GM19328 (cell line): ENCODE data around the gene CCDC149.

ENCODE experiments used
- ATAC-seq: cut with Tn5 transposase; IDR thresholded peaks from one replicate; pipeline ENCODE4 v1.9.1; 2021; ENCODE audit warnings: mild to moderate bottlenecking, moderate library complexity; ENCODE audit not compliant: unreplicated experiment

CCDC149 gene

GRCh38 chr4:24845132-24845531, 67.7 kb downstream of the CCDC149 start:
- no peak for ATAC-seq

- no peak for ATAC-seq
These were observed 69.7 kb downstream of the CCDC149 start for GRCh38 chr4:24843096-24843495.

- ATAC-seq: no peak
These were observed 70.5 kb downstream of the CCDC149 start for GRCh38 chr4:24842356-24842755.

DNA sequence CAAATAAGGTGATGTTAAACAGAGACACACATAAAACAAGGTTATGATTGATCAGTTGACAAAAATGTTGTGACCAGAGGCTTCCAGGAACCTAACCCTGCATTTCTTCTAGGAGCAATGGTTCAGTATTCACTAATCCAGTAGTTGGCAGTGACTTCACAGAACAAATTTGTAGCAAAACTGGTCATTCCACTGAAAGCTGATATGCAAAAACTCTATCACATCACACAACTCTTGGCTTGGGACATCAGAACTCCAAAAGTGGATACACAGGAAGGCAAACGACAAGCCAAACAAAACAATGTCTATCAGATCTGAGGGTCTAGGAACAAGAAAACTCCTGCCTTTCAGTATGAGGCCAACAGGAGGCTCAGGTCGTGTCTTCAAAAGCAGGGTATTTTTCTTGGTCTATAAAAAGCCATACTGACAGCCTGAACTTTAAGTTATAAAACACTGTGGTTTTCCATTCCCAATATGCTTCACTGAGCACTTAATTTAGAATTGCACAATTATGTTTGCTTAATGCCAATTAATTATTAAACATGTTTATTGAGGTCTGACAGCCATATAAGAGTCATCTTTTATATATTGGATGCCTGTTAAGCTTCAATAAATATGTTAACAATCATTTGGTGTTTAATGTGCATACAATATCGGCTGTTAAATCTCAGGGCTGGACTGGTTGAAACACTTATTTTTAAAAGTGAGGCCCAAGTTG, 71.9 kb downstream of the CCDC149 start:
- no peak for ATAC-seq

GRCh38 chr4:24840362-24840761, 72.5 kb downstream of the CCDC149 start:
- ATAC-seq: no peak

DNA sequence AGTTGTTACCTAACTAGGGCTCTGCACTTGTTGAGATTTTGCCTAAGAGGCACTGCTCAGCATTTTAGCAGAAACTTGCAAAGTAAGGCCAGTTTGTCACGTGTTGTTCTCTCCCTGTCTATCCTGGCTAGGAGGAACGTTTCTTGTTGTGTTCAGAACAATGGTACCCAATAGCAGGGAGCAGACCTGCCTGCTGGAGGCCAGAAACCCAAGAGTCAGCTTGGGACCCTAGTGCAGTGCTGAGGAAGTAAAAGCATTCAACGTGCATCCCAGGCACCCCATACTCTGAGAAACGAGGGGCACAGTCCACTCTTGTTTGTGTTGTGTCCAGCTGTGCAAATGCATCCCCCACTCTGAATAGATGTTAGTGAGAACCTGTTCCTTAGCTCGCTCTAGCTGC, 75.1 kb downstream of the CCDC149 start:
- no peak for ATAC-seq

DNA sequence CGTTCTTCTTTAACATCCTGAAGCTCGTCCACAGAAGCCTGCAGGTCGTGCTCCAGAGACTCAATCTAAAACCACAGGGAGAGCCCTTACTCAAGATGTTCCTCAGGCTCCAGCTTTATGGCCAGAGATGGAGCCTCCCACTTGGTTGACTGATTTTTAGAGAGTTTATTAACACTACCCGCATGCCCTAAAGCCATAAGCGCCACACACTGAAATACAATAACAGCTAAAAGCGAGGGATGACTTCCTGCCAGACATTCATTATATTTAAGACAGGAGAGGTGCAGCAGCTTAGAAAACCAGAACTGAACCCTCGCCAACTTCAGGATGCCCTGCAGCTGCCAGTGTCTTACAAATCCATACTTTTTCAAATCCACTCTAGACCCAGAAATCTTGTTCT, 75.5 kb downstream of the CCDC149 start:
- ATAC-seq: no peak

DNA sequence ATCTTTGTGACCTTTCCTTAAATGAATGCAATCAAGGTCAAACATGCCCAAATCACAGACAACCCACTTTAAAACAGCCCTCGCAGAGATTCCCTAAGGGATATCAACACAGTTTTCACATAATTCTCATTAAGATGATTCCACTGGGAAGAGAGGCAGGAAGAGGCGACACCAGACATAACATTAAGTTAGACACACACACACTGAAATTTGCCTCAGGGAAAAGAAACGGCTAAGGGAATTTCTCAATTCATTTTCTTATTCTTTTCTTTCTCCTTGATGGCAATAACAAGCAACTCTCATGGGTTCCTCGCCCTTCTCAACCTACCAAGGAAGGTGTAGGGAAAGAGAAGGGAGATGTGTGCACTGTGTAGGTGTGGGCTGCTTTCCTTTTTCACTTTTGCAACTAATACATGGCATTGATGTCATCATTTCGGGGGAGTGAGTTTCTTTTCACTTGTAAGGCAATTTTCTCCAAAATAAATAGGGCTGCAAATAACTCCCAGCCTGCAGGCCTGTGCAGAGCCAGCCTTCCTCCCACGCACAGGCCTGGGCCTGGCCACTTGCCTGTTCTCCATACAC, 76.1 kb downstream of the CCDC149 start:
- no peak for ATAC-seq

- no peak for ATAC-seq
These were observed 77.1 kb downstream of the CCDC149 start for GRCh38 chr4:24835696-24836095.

DNA sequence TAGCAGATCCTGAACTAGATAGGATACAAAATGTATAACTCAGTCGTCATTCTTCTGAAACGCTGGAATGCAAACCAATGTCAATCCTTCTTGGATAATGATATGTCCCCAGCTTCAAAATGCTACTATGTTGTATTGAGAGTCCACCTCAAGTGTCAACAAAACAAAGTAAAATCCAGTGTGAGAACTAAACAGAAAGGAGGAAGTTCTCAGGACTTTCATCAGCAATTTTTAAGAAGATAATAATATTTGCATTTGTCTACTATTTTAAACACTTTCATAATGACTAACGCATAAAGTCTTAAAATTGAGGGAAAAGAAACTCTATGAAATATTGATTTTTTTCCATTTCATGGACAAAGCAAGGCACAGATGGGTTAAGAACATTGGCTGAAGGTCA, 81.2 kb downstream of the CCDC149 start:
- no peak for ATAC-seq

DNA sequence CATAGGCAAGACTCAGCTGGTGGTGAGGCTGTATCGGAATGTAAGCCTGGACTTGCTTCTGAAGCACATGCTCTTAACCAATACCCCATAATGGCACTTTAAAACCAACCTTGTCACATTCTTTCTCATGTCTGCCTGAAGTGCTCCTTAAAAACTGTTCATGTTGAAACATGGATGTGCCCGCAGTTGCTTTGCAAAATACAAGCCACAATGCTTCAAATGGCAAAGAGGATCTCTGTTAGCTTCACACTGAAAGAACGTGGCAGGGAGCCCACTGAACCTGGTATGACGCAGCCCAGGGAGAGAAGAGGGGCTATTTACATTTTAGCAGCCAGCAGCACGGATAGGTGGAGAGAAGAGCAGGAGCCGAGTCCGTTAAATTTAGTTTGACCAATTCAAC, 88.1 kb downstream of the CCDC149 start:
- no peak for ATAC-seq

DNA sequence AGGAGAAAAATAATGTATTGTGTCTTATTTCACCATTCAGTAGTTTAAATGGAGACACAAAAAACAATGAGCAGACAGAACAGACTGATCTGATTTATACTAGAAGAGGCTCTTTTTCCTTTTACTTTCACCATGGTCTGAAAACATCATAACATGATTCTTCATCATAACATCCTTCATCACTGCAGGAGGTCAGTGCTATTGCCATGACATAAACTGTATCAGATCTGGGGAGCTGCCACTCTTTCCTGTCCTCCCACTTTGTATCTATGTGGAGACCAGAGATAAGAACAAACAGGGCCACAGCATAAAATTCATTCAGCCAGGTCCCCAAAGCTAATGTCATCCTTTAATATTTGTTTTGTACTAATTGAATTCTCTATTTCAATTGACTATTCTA, 92.3 kb downstream of the CCDC149 start:
- no peak for ATAC-seq

- no peak for ATAC-seq
These were observed 96.0 kb downstream of the CCDC149 start for GRCh38 chr4:24816797-24817196.

DNA sequence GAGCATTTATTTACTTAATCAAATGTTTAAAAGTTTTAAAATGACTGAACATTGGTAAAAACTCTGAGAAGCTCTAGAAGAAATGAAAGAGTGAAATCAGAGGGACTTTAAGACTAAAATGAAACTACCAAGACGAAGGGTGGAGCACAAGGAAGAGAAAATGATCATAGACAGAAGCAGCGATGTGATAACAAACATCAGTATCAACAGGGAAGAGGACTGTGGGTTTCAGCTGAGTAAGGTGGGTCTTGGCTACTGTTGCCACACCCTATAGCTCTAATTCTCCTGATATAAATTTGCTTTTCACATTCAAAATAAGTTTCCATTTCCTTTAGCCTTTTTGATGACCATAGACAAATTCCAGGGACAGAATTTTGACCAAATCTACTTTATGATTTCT, 99.1 kb downstream of the CCDC149 start:
- ATAC-seq: no peak

DNA sequence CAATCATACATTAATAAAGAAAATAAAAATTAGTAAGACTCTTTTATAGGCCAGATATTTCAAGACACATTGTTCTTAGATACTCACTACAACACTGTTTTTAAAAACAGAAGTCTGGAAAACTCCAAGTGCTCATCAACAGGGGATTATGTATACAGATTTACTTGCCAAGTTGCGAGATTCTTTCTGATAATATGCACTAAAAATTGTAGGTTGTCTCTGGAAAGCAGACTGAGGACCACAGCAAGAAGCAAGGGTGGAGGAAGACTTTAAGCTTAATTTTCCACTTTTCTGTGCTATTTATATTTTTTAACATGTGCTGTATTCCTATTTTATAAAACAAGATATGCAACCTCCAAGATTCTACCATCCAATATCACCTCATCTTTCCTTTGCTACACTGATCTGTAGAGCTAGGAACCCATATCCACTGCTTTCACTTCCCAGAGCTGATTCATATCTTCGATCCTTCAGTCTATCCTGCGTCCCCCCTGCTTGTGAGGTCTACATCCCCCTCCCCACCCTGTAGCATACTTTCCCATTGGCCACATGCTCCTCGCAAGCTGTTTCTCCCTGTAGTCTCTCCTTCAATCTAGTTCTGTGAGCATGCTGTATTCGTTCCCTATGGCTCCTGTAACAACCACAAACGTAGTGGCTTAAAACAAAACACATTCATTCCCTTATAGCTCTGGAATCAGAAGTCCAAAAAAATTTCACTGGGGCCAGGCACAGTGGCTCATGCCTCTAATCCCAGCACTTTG, 101.8 kb downstream of the CCDC149 start:
- ATAC-seq: no peak

DNA sequence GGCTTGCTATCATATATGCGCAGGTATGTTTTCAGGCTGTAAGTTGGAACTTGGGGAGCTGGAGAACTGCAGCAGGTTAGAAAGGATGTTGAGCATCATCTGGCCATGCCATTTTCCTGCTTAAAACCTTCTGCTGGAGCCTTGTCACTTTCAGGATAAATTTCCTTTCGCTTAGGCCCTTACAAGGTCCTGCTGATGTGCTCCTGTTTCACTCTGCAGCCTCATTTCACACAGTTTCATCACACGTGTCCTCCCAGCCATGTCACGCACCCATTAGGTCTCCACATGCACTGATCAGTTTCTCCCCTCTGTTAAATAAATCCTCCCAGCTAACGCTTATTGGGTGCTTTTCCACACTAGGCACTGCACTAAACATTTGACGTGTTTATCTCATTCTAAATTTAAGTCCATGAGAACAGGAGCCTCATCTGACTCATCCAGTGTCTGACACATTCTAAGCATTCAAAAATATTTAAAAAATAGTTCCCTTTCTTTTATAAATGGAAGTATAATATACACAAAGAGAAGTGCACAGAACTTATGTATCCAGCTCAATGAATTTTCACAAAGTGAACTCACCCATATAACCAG, 102.9 kb downstream of the CCDC149 start:
- no peak for ATAC-seq

DNA sequence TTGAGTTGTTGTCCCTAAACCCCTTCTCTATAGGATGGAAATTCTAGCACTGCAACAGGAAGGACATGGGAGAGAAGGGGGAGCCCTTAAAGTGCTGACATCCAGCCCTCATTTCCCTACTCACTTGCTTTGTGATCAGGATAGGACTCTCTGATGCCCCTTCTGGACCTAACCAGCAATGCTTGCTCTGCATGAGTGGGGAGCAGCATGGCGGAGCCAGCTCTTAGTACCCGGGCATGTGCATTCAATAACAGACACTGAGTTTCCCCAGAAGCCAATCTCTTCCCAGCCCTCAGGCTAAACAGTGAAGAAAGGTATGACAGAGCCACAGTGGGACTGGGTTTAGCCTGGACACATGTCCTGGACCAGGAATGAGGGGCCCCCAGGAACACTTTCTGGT, 103.5 kb downstream of the CCDC149 start:
- no peak for ATAC-seq

DNA sequence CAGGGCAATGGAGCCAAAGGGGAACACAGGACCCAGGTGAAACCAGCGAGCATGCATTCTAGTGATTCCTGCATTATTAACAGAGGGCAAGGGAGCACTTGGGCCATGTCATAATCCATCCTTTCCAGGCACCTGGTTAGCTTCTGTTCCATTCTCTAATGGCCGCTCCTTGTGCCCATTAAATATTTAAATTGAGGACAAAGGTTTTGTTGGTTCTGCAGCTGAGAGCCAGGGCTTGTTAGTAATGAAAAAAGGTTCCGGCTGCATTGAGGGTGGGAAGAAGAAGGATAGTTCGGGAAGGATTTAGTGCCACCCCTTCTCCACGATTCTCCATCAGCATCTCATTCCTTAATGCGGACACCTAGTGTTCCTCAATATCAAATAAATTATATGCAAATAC, 103.9 kb downstream of the CCDC149 start:
- no peak for ATAC-seq

DNA sequence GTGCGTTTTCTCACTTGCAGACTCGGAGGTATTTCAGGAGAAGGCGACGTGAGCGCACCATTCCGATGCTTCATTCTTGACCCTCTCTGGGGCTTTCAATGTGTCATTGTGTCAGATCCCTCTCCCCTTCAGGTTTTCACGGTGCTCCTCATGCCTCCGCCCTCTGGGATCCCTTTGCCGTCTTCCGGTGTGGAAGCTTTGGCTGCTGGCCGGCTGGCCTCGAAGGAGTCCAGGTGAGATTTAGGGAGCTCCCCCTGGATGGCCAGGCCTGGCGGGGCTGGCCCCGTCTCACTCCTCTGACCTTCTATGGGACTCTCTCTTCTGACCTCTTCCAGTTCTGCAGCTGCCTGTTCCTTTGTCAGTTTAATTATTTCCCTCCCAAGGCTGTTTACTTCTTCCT, 104.6 kb downstream of the CCDC149 start:
- no peak for ATAC-seq

GRCh38 chr4:24807611-24808010, 105.2 kb downstream of the CCDC149 start:
- no peak for ATAC-seq

DNA sequence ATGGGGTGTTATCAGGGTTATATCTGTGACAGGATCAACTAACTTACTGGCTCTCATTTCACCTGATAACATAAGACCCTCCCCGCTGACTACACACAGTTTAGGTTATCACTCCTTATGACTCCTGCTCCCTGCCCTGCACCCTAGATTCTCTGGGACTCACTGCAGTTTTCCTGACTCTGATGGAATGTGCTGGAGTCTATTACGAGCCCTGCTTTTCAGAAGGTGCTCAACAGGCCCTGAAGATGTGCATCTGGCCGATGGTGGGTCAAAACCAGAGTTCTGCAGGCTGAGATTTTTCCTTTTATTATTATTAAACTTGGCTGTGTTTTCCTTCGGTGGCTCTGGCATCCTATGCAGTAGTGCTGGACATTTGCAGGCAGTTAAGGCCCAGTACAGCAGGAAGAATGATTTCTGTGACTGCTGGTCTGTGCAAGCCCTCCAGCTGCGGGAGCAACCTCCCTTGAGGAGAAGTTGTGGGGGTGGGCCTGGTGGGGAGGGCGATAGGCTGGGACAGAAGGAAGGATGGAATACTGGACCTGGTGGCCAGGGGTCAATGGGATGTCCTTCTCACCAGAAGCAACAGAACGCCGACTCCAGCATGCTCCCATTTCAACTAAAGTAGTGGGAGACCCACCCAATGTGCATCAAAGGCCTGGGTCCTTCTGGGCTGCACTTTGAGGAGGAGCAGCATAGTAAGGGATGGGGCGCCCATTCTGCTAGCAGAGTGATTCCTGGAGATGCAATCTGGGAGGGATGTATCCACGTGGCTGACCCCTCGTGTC, 106.4 kb downstream of the CCDC149 start:
- ATAC-seq: no peak
